HG03025 (cell line): ENCODE measurements around the gene EPB41.
"Not testable (repeated sequence)": the region's sequence is repeated elsewhere in the genome, so short reads cannot be mapped to it uniquely, and the experiment has no call there.

Source experiments
- ATAC-seq: cut with Tn5 transposase; IDR thresholded peaks from one replicate; pipeline ENCODE4 v1.9.1; 2021; ENCODE audit warnings: mild to moderate bottlenecking, moderate library complexity; ENCODE audit not compliant: unreplicated experiment, low FRiP score

EPB41 gene

DNA sequence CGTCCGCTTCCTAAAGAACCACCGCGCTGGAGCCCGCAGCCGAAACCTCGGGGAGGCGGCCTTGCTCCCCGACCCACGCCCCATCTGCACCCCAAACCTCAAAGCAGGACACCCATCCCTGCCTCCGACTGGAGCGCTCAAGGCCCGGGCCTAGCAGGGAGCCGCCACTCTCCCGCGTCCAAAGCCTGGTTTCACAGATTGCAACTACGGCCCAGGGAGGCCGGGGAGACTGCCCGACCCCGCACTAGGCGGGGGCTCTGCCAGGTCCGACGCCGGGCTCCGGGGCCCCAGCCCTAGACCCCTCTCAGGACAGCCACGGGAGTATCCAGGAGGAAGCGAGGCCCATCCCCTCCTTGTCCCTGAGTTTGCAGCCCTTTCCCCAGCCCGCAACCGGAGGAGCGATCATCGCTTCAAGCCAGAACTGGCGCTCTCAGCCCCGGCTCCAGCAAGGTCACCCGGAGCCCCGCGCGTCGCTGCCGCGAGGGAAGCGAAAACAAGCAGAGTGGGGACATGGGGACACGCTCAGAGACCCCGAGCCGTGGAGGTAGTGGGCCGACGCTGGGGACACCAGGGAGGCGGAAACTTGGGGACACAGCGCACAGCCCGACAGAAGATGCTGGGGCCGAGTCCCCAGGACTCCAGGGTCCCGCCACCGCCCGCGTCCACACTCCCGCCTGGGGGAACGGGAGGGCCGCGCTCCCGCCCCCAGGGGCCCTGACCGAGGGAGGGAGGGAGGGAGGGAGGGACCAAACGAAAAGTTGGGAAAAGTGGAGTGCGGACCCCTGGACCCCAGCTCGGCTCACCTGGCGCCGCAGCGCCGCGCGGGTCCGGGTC is 208.9 kb downstream of the EPB41 start:
- ATAC-seq = no peak

DNA sequence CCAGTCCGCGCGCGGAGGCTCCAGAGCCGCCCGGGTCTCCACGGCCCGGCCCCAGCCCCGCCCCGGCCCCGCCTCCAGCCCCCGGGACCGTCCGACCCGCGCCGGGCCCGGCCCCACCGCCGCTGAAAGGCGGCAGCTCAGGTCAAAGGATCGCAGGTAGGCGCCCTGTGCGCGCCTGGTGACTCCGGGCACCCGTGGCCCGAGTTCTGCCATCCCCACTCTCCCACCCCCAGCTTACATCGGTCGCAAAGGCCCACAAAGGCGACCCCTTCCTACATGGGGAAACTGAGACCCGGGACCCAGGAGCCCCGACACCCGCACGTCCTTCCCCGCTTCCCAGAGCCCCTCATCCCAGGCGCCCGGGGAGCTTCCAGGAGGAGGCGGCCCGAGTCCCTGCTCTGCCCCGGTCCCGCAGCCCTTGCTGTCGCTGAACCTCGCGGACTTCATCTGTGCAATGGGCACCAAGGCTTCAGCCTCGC is 209.6 kb downstream of the EPB41 start, which contains the start of gene TMEM200B:
TSS of gene TMEM200B (minus strand) at position 17 of the 479 bp plus-strand sequence. CDS start 2,075 bp downstream, outside the sequence.
- ATAC-seq = no peak

DNA sequence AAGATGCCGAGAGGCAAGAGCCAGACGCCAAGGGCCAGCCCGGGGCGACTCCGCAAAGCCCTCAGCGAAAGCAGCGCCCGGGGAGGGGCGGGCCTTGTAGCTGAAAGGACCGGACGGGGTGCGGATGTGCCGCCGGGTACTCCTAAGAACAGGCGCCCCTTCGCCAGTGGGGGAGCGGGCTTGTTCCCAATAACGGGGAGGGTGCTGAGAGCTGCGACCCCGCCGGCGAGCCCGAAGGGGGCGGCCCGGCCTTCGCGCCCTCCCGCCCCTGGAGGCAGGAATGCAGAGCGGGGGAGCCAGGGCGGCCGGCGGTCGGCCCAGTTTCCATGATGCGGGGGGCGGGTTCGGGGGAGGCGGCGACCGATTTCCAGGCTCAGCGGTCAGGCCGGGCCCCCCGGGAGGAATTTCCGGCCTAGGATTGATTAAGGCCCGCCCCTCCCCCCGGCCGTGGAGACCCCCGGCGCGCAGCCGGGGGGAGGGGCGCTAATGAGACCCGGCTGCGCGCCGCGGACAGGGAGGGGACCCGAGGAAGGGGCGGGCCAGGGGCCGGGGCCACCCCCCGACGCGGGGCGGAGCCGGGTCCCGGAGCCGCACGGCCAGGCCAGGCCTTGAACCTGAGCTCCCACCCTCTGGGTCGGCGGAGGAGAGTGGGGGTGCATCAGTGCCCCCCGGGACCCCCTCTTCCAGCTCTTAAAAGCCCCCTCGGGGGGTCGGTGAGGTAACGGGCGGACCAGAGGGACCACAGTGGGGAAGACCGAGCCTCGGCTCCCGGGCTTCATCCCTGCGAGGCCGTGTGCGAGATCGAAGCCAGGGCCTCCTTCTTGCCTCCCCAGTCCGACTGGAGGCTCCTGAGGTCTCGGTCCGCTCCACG is 210.2 kb downstream of the EPB41 start:
- no peak for ATAC-seq

DNA sequence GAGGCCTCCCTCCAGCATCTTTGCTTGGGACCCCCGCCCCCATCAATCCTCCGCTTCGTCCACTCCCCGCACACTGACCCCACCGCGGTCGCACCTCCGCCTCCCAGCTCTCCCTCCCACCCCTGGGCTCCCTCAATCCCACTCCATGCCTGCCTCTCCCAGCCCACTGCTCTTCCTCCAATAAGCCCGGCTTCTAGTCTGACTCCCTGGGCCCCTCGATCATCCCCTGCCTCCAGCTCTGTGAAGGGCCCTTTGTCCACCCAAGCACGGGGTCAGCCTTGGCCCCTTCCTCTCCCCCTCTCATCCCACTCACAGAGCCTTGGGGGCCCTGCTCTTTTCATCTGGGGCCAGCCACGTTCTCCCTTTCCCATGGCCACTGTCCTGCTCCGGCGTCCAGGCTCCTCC is 210.9 kb downstream of the EPB41 start:
- ATAC-seq = no peak

- no peak for ATAC-seq
Observed at GRCh38 chr1:29125788-29126187, 211.4 kb downstream of the EPB41 start.

GRCh38 chr1:29126198-29126597 is 211.8 kb downstream of the EPB41 start:
- no peak for ATAC-seq

- ATAC-seq = no peak
Observed at GRCh38 chr1:29128739-29129138, 214.4 kb downstream of the EPB41 start.

GRCh38 chr1:29129916-29130315 is 215.5 kb downstream of the EPB41 start:
- ATAC-seq = no peak

DNA sequence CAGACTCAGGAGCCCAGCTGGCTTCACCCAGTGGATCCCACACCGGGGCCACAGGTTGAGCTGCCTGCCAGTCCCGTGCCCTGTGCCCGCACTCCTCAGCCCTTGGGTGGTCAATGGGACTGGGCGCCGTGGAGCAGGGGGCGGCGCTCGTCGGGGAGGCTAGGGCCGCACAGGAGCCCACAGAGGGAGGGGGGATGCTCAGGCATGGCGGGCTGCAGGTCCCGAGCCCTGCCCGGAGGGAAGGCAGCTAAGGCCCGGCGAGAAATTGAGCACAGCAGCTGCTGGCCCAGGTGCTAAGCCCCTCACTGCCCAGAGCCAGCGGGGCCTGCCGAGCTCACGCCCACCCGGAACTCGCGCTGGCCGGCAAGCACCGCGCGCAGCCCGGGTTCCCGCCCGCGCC is 216.7 kb downstream of the EPB41 start:
- not testable (repeated sequence) for ATAC-seq

DNA sequence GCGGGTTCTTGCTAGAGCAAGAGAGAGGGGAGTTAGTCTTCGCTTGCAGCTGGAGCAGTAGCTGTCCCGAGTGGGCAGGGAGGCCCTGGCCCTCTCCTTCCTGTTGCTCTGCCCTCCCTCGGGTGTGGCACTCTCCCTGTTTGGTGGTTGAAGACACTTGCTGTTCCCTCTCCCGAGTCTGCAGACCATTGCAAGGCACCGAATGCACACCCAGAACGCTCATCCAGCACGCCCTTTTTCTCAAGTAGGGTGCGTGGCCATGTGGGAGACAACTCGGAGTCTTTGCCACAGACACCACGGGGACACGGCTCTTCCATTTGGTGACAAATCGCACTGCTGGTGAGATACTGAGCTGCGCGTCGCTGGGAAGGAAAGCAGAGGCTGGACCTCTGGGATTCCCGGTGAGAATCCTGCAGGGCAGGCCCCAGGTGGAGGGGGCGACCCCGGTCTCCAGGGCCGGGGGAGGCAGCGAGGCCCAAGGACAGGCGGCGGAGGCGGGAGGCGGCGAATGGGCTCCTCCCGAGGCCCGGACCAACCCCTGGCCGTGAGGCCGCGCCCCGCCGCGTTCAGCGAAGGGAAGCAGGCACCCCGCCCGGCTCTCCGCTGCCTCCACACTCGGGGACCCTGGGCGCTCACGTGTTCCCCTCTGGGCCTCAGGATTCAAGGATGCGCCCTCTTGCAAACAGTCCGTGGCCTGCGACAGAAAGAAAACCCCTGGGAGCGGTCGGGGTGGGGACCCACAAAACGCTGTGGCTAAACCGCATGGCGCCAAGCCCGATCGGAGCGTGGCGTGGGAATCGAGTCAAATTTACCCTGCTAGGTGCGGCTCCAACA is 219.7 kb downstream of the EPB41 start:
- no peak for ATAC-seq

GRCh38 chr1:29134695-29135028 is 220.3 kb downstream of the EPB41 start:
- ATAC-seq = no peak

GRCh38 chr1:29136391-29136915 is 222.1 kb downstream of the EPB41 start:
- no peak for ATAC-seq

- no peak for ATAC-seq
Observed at GRCh38 chr1:29142714-29143113, 228.3 kb downstream of the EPB41 start.

DNA sequence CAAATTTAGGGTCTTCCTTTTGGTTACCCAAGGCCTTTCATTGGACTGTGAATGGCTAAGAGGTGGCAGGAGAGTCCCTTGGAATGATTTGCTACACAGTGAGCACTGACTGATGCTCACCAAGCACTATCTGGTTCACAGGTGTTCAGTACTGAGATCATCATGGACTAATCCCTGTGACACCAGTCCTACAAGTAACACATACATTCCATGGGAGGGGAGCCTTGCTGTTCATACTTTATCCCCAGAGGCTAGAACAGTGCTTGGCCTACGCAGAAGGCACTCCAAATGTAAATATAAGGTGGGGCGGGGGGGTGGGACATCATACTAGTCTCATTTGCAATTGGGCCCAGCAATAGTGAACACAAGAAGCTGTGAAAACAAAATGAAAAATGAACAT is 229.8 kb downstream of the EPB41 start:
- no peak for ATAC-seq

- ATAC-seq = no peak
Observed at GRCh38 chr1:29145739-29146437, 231.5 kb downstream of the EPB41 start.

- no peak for ATAC-seq
Observed at GRCh38 chr1:29148656-29149491, 234.5 kb downstream of the EPB41 start.

- ATAC-seq = not testable (repeated sequence)
Observed at GRCh38 chr1:29150346-29150745, 236.0 kb downstream of the EPB41 start.

- ATAC-seq = no peak
Observed at GRCh38 chr1:29152046-29152805, 237.9 kb downstream of the EPB41 start.
